Measurements from ENCODE around the gene TSHZ1. TPM values are rescaled to one million over a fixed set of nuclear protein-coding genes. Genes with fewer than 3 reads are reported as not detected.

The TSHZ1 gene
- total and polyA plus RNA-seq, 2 experiments from 2014 or later: 0.23 to 0.38 TPM

DNA sequence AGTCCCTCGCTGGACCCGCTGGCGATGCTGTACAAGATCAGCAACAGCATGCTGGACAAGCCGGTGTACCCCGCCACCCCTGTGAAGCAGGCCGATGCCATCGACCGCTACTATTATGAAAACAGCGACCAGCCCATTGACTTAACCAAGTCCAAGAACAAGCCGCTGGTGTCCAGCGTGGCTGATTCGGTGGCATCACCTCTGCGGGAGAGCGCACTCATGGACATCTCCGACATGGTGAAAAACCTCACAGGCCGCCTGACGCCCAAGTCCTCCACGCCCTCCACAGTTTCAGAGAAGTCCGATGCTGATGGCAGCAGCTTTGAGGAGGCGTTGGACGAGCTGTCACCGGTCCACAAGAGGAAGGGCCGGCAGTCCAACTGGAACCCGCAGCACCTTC, 77.1 kb downstream of the TSHZ1 start:
- no peaks in the 10 kb centered on the region for H4K20me1 ChIP-seq (replicated peaks; ENCODE audit: insufficient read depth)

More for the DNA sequence above, 77.1 kb downstream of the TSHZ1 start:
- H3K27me3 Mint-ChIP-seq (ENCODE audit: insufficient read depth, low read depth, poor library complexity): peaks cover 6% of the 10 kb centered on the region
- Histone ChIP-seq H3K79me2 (replicated peaks; ENCODE audit: insufficient read depth) (no peaks in the 10 kb centered on the region), H3K36me3 (ENCODE audit: insufficient read depth) (no peaks in the 10 kb centered on the region), H3K27me3 (ENCODE audit: insufficient read depth) (no peaks in the 10 kb centered on the region), H3K4me2 (no peak overlapping the region), H2AFZ (no peak overlapping the region), H3K27ac (ENCODE audit: low read depth) (no peak overlapping the region), H3F3A (replicated peaks; ENCODE audit: low read depth) (no peaks in the 10 kb centered on the region), H3K9me2 (ENCODE audit: insufficient read depth) (no peaks in the 10 kb centered on the region; the same call in 1 of the 2 replicates), H3K4me3 (no peak overlapping the region), H3K4me1 (ENCODE audit: insufficient read depth) (no peaks in the 10 kb centered on the region)
- peaks cover 3% of the 10 kb centered on the region; the same call in 1 of the 3 replicates for H3K36me3 Mint-ChIP-seq (ENCODE audit: low read depth)
- no peak for TF ChIP-seq STAT1 (IDR thresholded peaks at IDR 0.05; ENCODE audit: unreplicated experiment)
- TF ChIP-seq EZH2 (IDR thresholded peaks at IDR 0.05; ENCODE audit: low read depth, unreplicated experiment): no peak
- TF ChIP-seq, protein P1, sequence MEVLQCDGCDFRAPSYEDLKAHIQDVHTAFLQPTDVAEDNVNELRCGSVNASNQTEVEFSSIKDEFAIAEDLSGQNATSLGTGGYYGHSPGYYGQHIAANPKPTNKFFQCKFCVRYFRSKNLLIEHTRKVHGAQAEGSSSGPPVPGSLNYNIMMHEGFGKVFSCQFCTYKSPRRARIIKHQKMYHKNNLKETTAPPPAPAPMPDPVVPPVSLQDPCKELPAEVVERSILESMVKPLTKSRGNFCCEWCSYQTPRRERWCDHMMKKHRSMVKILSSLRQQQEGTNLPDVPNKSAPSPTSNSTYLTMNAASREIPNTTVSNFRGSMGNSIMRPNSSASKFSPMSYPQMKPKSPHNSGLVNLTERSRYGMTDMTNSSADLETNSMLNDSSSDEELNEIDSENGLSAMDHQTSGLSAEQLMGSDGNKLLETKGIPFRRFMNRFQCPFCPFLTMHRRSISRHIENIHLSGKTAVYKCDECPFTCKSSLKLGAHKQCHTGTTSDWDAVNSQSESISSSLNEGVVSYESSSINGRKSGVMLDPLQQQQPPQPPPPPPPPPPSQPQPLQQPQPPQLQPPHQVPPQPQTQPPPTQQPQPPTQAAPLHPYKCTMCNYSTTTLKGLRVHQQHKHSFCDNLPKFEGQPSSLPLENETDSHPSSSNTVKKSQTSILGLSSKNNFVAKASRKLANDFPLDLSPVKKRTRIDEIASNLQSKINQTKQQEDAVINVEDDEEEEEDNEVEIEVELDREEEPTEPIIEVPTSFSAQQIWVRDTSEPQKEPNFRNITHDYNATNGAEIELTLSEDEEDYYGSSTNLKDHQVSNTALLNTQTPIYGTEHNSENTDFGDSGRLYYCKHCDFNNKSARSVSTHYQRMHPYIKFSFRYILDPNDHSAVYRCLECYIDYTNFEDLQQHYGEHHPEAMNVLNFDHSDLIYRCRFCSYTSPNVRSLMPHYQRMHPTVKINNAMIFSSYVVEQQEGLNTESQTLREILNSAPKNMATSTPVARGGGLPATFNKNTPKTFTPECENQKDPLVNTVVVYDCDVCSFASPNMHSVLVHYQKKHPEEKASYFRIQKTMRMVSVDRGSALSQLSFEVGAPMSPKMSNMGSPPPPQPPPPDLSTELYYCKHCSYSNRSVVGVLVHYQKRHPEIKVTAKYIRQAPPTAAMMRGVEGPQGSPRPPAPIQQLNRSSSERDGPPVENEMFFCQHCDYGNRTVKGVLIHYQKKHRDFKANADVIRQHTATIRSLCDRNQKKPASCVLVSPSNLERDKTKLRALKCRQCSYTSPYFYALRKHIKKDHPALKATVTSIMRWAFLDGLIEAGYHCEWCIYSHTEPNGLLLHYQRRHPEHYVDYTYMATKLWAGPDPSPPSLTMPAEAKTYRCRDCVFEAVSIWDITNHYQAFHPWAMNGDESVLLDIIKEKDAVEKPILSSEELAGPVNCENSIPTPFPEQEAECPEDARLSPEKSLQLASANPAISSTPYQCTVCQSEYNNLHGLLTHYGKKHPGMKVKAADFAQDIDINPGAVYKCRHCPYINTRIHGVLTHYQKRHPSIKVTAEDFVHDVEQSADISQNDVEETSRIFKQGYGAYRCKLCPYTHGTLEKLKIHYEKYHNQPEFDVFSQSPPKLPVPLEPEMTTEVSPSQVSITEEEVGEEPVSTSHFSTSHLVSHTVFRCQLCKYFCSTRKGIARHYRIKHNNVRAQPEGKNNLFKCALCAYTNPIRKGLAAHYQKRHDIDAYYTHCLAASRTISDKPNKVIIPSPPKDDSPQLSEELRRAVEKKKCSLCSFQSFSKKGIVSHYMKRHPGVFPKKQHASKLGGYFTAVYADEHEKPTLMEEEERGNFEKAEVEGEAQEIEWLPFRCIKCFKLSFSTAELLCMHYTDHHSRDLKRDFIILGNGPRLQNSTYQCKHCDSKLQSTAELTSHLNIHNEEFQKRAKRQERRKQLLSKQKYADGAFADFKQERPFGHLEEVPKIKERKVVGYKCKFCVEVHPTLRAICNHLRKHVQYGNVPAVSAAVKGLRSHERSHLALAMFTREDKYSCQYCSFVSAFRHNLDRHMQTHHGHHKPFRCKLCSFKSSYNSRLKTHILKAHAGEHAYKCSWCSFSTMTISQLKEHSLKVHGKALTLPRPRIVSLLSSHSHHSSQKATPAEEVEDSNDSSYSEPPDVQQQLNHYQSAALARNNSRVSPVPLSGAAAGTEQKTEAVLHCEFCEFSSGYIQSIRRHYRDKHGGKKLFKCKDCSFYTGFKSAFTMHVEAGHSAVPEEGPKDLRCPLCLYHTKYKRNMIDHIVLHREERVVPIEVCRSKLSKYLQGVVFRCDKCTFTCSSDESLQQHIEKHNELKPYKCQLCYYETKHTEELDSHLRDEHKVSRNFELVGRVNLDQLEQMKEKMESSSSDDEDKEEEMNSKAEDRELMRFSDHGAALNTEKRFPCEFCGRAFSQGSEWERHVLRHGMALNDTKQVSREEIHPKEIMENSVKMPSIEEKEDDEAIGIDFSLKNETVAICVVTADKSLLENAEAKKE (CRISPR knock-in tag; IDR thresholded peaks at IDR 0.05): no peak
- TF ChIP-seq, protein P2, sequence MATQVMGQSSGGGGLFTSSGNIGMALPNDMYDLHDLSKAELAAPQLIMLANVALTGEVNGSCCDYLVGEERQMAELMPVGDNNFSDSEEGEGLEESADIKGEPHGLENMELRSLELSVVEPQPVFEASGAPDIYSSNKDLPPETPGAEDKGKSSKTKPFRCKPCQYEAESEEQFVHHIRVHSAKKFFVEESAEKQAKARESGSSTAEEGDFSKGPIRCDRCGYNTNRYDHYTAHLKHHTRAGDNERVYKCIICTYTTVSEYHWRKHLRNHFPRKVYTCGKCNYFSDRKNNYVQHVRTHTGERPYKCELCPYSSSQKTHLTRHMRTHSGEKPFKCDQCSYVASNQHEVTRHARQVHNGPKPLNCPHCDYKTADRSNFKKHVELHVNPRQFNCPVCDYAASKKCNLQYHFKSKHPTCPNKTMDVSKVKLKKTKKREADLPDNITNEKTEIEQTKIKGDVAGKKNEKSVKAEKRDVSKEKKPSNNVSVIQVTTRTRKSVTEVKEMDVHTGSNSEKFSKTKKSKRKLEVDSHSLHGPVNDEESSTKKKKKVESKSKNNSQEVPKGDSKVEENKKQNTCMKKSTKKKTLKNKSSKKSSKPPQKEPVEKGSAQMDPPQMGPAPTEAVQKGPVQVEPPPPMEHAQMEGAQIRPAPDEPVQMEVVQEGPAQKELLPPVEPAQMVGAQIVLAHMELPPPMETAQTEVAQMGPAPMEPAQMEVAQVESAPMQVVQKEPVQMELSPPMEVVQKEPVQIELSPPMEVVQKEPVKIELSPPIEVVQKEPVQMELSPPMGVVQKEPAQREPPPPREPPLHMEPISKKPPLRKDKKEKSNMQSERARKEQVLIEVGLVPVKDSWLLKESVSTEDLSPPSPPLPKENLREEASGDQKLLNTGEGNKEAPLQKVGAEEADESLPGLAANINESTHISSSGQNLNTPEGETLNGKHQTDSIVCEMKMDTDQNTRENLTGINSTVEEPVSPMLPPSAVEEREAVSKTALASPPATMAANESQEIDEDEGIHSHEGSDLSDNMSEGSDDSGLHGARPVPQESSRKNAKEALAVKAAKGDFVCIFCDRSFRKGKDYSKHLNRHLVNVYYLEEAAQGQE (IDR thresholded peaks at IDR 0.05; ENCODE audit: unreplicated experiment): no peak
- TF ChIP-seq, protein P3, sequence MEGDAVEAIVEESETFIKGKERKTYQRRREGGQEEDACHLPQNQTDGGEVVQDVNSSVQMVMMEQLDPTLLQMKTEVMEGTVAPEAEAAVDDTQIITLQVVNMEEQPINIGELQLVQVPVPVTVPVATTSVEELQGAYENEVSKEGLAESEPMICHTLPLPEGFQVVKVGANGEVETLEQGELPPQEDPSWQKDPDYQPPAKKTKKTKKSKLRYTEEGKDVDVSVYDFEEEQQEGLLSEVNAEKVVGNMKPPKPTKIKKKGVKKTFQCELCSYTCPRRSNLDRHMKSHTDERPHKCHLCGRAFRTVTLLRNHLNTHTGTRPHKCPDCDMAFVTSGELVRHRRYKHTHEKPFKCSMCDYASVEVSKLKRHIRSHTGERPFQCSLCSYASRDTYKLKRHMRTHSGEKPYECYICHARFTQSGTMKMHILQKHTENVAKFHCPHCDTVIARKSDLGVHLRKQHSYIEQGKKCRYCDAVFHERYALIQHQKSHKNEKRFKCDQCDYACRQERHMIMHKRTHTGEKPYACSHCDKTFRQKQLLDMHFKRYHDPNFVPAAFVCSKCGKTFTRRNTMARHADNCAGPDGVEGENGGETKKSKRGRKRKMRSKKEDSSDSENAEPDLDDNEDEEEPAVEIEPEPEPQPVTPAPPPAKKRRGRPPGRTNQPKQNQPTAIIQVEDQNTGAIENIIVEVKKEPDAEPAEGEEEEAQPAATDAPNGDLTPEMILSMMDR (conservative IDR thresholded peaks at IDR 0.05; ENCODE audit: low read depth in 2 of 2): no peak
- no peak for TF ChIP-seq EZH2phosphoT487 (IDR thresholded peaks at IDR 0.05; ENCODE audit: unreplicated experiment)
- TF ChIP-seq ZNF114 (CRISPR knock-in tag; IDR thresholded peaks at IDR 0.05): no peak
- no peak for TF ChIP-seq ZNF331 (CRISPR knock-in tag; IDR thresholded peaks at IDR 0.05; ENCODE audit: low read depth)
- no peak for TF ChIP-seq CREB1 (CRISPR knock-in tag; IDR thresholded peaks at IDR 0.05; ENCODE audit: low read depth)
- TF ChIP-seq, protein P4, sequence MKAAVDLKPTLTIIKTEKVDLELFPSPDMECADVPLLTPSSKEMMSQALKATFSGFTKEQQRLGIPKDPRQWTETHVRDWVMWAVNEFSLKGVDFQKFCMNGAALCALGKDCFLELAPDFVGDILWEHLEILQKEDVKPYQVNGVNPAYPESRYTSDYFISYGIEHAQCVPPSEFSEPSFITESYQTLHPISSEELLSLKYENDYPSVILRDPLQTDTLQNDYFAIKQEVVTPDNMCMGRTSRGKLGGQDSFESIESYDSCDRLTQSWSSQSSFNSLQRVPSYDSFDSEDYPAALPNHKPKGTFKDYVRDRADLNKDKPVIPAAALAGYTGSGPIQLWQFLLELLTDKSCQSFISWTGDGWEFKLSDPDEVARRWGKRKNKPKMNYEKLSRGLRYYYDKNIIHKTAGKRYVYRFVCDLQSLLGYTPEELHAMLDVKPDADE (IDR thresholded peaks at IDR 0.05): no peak
- TF ChIP-seq JUNB (IDR thresholded peaks at IDR 0.05; ENCODE audit: unreplicated experiment): no peak
- no peak for TF ChIP-seq NANOG (IDR thresholded peaks at IDR 0.05; ENCODE audit: borderline replicate concordance)
- TF ChIP-seq POLR2AphosphoS5 (IDR thresholded peaks at IDR 0.05; ENCODE audit: low read depth): no peak
- no peak overlapping the region for H3K27ac Mint-ChIP-seq
- peaks cover 6% of the 10 kb centered on the region for H3K4me1 Mint-ChIP-seq
- no peak overlapping the region for H3K4me3 Mint-ChIP-seq
- DNase-seq (ENCODE audit: low spot score) (no peak), ATAC-seq (no peak)
- no peaks in the 10 kb centered on the region; the same call in 2 of the 3 replicates for H3K9me3 Mint-ChIP-seq

Measured in GM23338 (cell line).